CD8-positive, alpha-beta memory T cell (primary cell): ENCODE data around the gene HMGA1. TPM values are rescaled to one million over a fixed set of nuclear protein-coding genes. Genes with fewer than 3 reads are reported as not detected.
"Not testable (repeated sequence)": the region's sequence is repeated elsewhere in the genome, so short reads cannot be mapped to it uniquely, and the experiment has no call there.

ENCODE experiments used
- CTCF ChIA-PET: fragments of 350-600 bp; sonication (Branson Sonifier 250); formaldehyde crosslinking; loops from one replicate; lab custom pipeline; 2021; ENCODE audit warnings: antibody characterized with exemption; lab: Charles Lee
- POLR2A ChIA-PET: fragments of 350-600 bp; sonication (Branson Sonifier 250); formaldehyde crosslinking; loops from one replicate; lab custom pipeline; 2021; ENCODE audit warnings: antibody characterized with exemption; lab: Charles Lee
- DNase-seq, 5 donors: peaks; one replicate each; pipeline versions ENCODE4 v3.0.0 to v3.0.0-alpha.2; 2020 to 2022; ENCODE audit warnings: mixed read lengths in 1 of 5
- H3K27ac ChIP-seq: one replicate; pipeline ENCODE4 v1.7.0; 2013; ENCODE audit warnings: low read depth, mild to moderate bottlenecking, low read length, moderate library complexity
- H3K27me3 ChIP-seq: 2 replicates; pipeline ENCODE4 v1.7.0; 2013; ENCODE audit warnings: low read length, mild to moderate bottlenecking; ENCODE audit not compliant: insufficient read depth, poor library complexity, severe bottlenecking
- H3K36me3 ChIP-seq: 2 replicates; pipeline ENCODE4 v1.7.0; 2013; ENCODE audit warnings: mild to moderate bottlenecking, low read length, moderate library complexity; ENCODE audit not compliant: insufficient read depth
- H3K4me1 ChIP-seq: 2 replicates; pipeline ENCODE4 v1.7.0; 2013; ENCODE audit warnings: mild to moderate bottlenecking, low read length, moderate library complexity; ENCODE audit not compliant: insufficient read depth
- H3K4me3 ChIP-seq: 2 replicates; pipeline ENCODE4 v1.7.0; 2013; ENCODE audit warnings: mild to moderate bottlenecking, low read length
- H3K9me3 ChIP-seq: 2 replicates; pipeline ENCODE4 v1.7.0; 2013; ENCODE audit warnings: mild to moderate bottlenecking, low read length
- H3K27ac Mint-ChIP-seq, 8 donors: one replicate each; pipeline ENCODE4 v1.8.0; 2020 to 2021; ENCODE audit warnings: mixed read lengths in 8 of 8, mild to moderate bottlenecking in 6 of 8, inconsistent platforms in 3 of 8, moderate library complexity in 3 of 8
- H3K27me3 Mint-ChIP-seq, 2 donors: one replicate each; pipeline ENCODE4 v1.8.0; 2020 to 2021; ENCODE audit warnings: mixed read lengths in 2 of 2, mild to moderate bottlenecking in 1 of 2, moderate library complexity in 1 of 2
- H3K36me3 Mint-ChIP-seq, 3 donors: one replicate each; pipeline ENCODE4 v1.8.0; 2020 to 2021; ENCODE audit warnings: mixed read lengths in 3 of 3, inconsistent platforms in 1 of 3, mild to moderate bottlenecking in 1 of 3
- H3K4me1 Mint-ChIP-seq, 3 donors: one replicate each; pipeline ENCODE4 v1.8.0; 2020 to 2021; ENCODE audit warnings: mixed read lengths in 3 of 3, inconsistent platforms in 1 of 3, mild to moderate bottlenecking in 1 of 3
- H3K4me3 Mint-ChIP-seq, 7 donors: one replicate each; pipeline ENCODE4 v1.8.0; 2020 to 2021; ENCODE audit warnings: mixed read lengths in 7 of 7, mild to moderate bottlenecking in 6 of 7, moderate library complexity in 4 of 7, inconsistent platforms in 2 of 7
- H3K9me3 Mint-ChIP-seq, 5 donors: one replicate each; pipeline ENCODE4 v1.8.0; 2020 to 2022; ENCODE audit warnings: mixed read lengths in 5 of 5, mild to moderate bottlenecking in 3 of 5, moderate library complexity in 2 of 5, inconsistent platforms in 1 of 5
- polyA plus RNA-seq: library from polyadenylated mRNA; unstranded; fragments of 300-500 nt; fragmentation: Illumina TruSeq; gene quantifications from one replicate; pipeline ENCODE4 v1.2.3, GENCODE V29; 2021
- total RNA-seq, 2 experiments: library from RNA; stranded (reverse); gene quantifications; one replicate each; pipeline ENCODE4 v1.2.3, GENCODE V29; 2021

The HMGA1 gene
- total and polyA plus RNA-seq, 3 experiments from 2014 or later = 33.1 to 506 (median 490) TPM

- Mint-ChIP-seq H3K36me3 (peaks cover 0 to 64% (median 2%) of the 10 kb centered on the region in 3 donors), H3K4me3 (peak overlapping the region in 3 of 7 donors; percentile 6 to 44 (median 41)), H3K4me1 (peaks cover 52 to 95% (median 57%) of the 10 kb centered on the region in 3 donors), H3K27me3 (peaks cover 0 to 1% of the 10 kb centered on the region in 2 donors), H3K9me3 (no peaks in the 10 kb centered on the region), H3K27ac (peak overlapping the region; percentile 55 to 95 (median 79))
- H3K4me1 ChIP-seq = peaks cover 27% of the 10 kb centered on the region
- no peak overlapping the region for H3K4me3 ChIP-seq
- H3K36me3 ChIP-seq = peaks cover 16% of the 10 kb centered on the region
- no peak for DNase-seq
- no peaks in the 10 kb centered on the region for H3K27me3 ChIP-seq
- no peaks in the 10 kb centered on the region for H3K9me3 ChIP-seq
- POLR2A ChIA-PET = no interaction called here
- CTCF ChIA-PET = interaction anchor here (2.3 kb wide), 1 partner anchor 47 kb away, joined by 7 read pairs; no protein-coding TSS in a partner anchor
- peak overlapping the region; percentile 24 for H3K27ac ChIP-seq
Observed at GRCh38 chr6:34243131-34243771, 6.6 kb downstream of the HMGA1 start.

- POLR2A ChIA-PET = interaction anchor here (0.6 to 0.8 kb wide), 2 partner anchors 61 to 368 kb away, joined by 3 read pairs; no protein-coding TSS in a partner anchor
- DNase-seq = no peak
Observed at GRCh38 chr6:34243901-34244884, 7.5 kb downstream of the HMGA1 start.

GRCh38 chr6:34245032-34245760, 8.5 kb downstream of the HMGA1 start:
- not testable (repeated sequence) for H3K9me3 Mint-ChIP-seq, H3K27me3 ChIP-seq, H3K9me3 ChIP-seq, DNase-seq, H3K4me3 ChIP-seq, H3K27ac ChIP-seq, H3K27me3 Mint-ChIP-seq
- POLR2A ChIA-PET = interaction anchor here (0.6 kb wide), 1 partner anchor 367 kb away, joined by 3 read pairs; no protein-coding TSS in a partner anchor
- Mint-ChIP-seq H3K4me3 (peak overlapping the region in 1 of 7 donors; percentile 9), H3K36me3 (peaks cover 0 to 62% (median 2%) of the 10 kb centered on the region in 3 donors), H3K27ac (peak overlapping the region in 6 of 8 donors; percentile 15 to 96 (median 38)), H3K4me1 (peaks cover 41 to 87% (median 43%) of the 10 kb centered on the region in 3 donors)
- CTCF ChIA-PET = interaction anchor here (1.0 to 2.3 kb wide), 3 partner anchors 16 to 50 kb away, joined by 3 to 7 read pairs (median 3); no protein-coding TSS in a partner anchor
- H3K36me3 ChIP-seq = peaks cover 16% of the 10 kb centered on the region
- peaks cover 19% of the 10 kb centered on the region for H3K4me1 ChIP-seq

More at GRCh38 chr6:34243901-34244884, 7.5 kb downstream of the HMGA1 start:
- Mint-ChIP-seq H3K4me3 (peak overlapping the region in 2 of 7 donors; percentile 26 to 43), H3K9me3 (no peaks in the 10 kb centered on the region), H3K27ac (peak overlapping the region in 7 of 8 donors; percentile 46 to 86 (median 79)), H3K36me3 (peaks cover 0 to 66% (median 2%) of the 10 kb centered on the region in 3 donors), H3K27me3 (peaks cover 0 to 1% of the 10 kb centered on the region in 2 donors), H3K4me1 (peaks cover 47 to 90% (median 51%) of the 10 kb centered on the region in 3 donors)
- no peaks in the 10 kb centered on the region for H3K27me3 ChIP-seq
- peaks cover 22% of the 10 kb centered on the region for H3K4me1 ChIP-seq
- no peaks in the 10 kb centered on the region for H3K9me3 ChIP-seq
- H3K4me3 ChIP-seq = no peak overlapping the region
- CTCF ChIA-PET = interaction anchor here (1.2 to 2.3 kb wide), 2 partner anchors 15 to 48 kb away, joined by 3 to 7 read pairs; no protein-coding TSS in a partner anchor
- H3K36me3 ChIP-seq = peaks cover 16% of the 10 kb centered on the region
- peak overlapping the region; percentile 24 for H3K27ac ChIP-seq

- H3K4me3 ChIP-seq, H3K27me3 ChIP-seq, H3K4me3 Mint-ChIP-seq, DNase-seq, POLR2A ChIA-PET, H3K27ac ChIP-seq, H3K27me3 Mint-ChIP-seq, H3K9me3 ChIP-seq, H3K9me3 Mint-ChIP-seq: not testable (repeated sequence)
- Mint-ChIP-seq H3K36me3 (peaks cover 0 to 57% (median 2%) of the 10 kb centered on the region in 3 donors), H3K4me1 (peaks cover 40 to 84% (median 41%) of the 10 kb centered on the region in 3 donors), H3K27ac (peak overlapping the region in 3 of 8 donors; percentile 35 to 96 (median 53))
- Histone ChIP-seq H3K4me1 (peaks cover 20% of the 10 kb centered on the region), H3K36me3 (peaks cover 16% of the 10 kb centered on the region)
- CTCF ChIA-PET = interaction anchor here (1.0 to 1.3 kb wide), 3 partner anchors 22 to 366 kb away, joined by 3 read pairs; no protein-coding TSS in a partner anchor
Observed at GRCh38 chr6:34245761-34246140, 9.1 kb downstream of the HMGA1 start.

- H3K9me3 ChIP-seq = no peaks in the 10 kb centered on the region
- Mint-ChIP-seq H3K9me3 (no peaks in the 10 kb centered on the region), H3K27me3 (peaks cover 0 to 1% of the 10 kb centered on the region in 2 donors), H3K4me1 (peaks cover 40 to 80% (median 41%) of the 10 kb centered on the region in 3 donors), H3K4me3 (peak overlapping the region in 2 of 7 donors; percentile 61 to 97), H3K36me3 (peaks cover 0 to 52% (median 2%) of the 10 kb centered on the region in 3 donors), H3K27ac (peak overlapping the region; percentile 45 to 96 (median 80))
- H3K36me3 ChIP-seq = peaks cover 12% of the 10 kb centered on the region
- POLR2A ChIA-PET = interaction anchor here (4.5 kb wide), 1 partner anchor 9 kb away, joined by 40 read pairs; the partner anchor contains the start of gene HMGA1
- H3K27me3 ChIP-seq = no peaks in the 10 kb centered on the region
- peaks cover 20% of the 10 kb centered on the region for H3K4me1 ChIP-seq
- no peak overlapping the region for H3K4me3 ChIP-seq
- H3K27ac ChIP-seq = no peak overlapping the region
- CTCF ChIA-PET = interaction anchor here (1.0 to 1.3 kb wide), 4 partner anchors 23 to 366 kb away, joined by 3 read pairs; no protein-coding TSS in a partner anchor
- DNase-seq = no peak
Observed at GRCh38 chr6:34246249-34246562, 9.5 kb downstream of the HMGA1 start.

- peaks cover 0 to 1% of the 10 kb centered on the region in 2 donors for H3K27me3 Mint-ChIP-seq
- Histone ChIP-seq H3K4me3 (no peak overlapping the region), H3K36me3 (peaks cover 6% of the 10 kb centered on the region), H3K27ac (no peak overlapping the region), H3K27me3 (no peaks in the 10 kb centered on the region), H3K4me1 (peaks cover 20% of the 10 kb centered on the region), H3K9me3 (no peaks in the 10 kb centered on the region)
- peaks cover 38 to 74% (median 41%) of the 10 kb centered on the region in 3 donors for H3K4me1 Mint-ChIP-seq
- ChIA-PET CTCF (interaction anchor here (1.0 to 4.4 kb wide), 5 partner anchors 23 to 365 kb away, joined by 3 to 40 read pairs (median 3); no protein-coding TSS in a partner anchor), POLR2A (interaction anchor here (4.5 kb wide), 1 partner anchor 10 kb away, joined by 40 read pairs; the partner anchor contains the start of gene HMGA1)
- H3K27ac Mint-ChIP-seq = peak overlapping the region; percentile 80 to 97 (median 96)
- H3K36me3 Mint-ChIP-seq = peaks cover 0 to 47% (median 0%) of the 10 kb centered on the region in 3 donors
- H3K9me3 Mint-ChIP-seq = no peaks in the 10 kb centered on the region
- peak in 4 of 5 donors; percentile 17 to 63 (median 30) for DNase-seq
- H3K4me3 Mint-ChIP-seq = peak overlapping the region; percentile 46 to 97 (median 91)
Observed at GRCh38 chr6:34246563-34247391, 10.1 kb downstream of the HMGA1 start.
